HL-60/S4 treated with phorbol 12-myristate 13-acetate at 8.2 ng/mL for 4 days and 3 days (cell line): ENCODE measurements around the gene FGGY.
"Not testable (repeated sequence)": the region's sequence is repeated elsewhere in the genome, so short reads cannot be mapped to it uniquely, and the experiment has no call there.

Source experiments
- in situ Hi-C: fragments of 300-500 bp; cut with MboI; formaldehyde crosslinking; loops from 2 replicates; pipeline ENCODE4 v1.15.0; 2022; ENCODE audit warnings: low sequenced_read_pairs

FGGY gene

DNA sequence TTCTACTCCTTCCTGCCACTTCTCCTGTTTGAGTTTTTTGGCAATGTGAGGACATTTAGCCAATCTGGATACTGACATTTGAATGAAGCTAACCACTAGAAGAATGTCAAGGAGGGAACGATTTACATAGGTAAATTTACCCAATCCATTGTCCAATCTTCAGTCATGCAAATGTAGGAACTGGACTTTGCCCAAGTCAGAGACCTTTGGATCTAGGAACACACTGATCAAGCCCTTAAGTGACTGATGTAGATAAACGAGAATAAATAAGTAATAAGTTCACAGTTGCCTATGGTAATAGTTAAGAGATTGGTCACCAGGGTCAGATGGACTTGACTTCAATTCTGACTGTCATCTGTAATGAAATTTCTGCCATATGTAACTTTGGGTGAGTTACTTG is 177.6 kb downstream of the FGGY start:
- in situ Hi-C loops = no loop called here

- in situ Hi-C loops = no loop called here
Measured at GRCh38 chr1:59475737-59476136, 178.8 kb downstream of the FGGY start.

- in situ Hi-C loops = no loop called here
Measured at GRCh38 chr1:59477286-59477685, 180.4 kb downstream of the FGGY start.

DNA sequence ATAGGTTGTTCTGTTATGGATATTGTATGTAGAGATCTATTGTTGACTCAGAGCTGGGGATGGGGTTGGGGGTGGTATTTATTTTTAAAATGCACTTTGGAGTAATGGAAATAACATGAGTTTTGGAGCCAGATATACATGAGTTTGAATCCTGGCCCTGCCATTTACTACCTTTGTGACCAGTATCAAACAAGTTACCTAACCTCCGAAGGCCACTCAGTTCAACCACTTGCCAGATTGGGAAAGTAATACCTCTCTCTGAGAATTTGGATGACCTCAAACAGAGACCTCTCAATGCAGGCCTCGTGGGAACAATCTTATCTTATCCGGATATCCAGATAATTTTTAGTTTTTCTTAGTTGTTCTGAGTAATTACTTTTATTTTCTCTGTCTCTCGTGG is 181.0 kb downstream of the FGGY start:
- in situ Hi-C loops = no loop called here

GRCh38 chr1:59478822-59479221 is 181.9 kb downstream of the FGGY start:
- in situ Hi-C loops = no loop called here

GRCh38 chr1:59480188-59480888 is 183.4 kb downstream of the FGGY start:
- in situ Hi-C loops = no loop called here

GRCh38 chr1:59481881-59482505 is 185.1 kb downstream of the FGGY start:
- in situ Hi-C loops = no loop called here

DNA sequence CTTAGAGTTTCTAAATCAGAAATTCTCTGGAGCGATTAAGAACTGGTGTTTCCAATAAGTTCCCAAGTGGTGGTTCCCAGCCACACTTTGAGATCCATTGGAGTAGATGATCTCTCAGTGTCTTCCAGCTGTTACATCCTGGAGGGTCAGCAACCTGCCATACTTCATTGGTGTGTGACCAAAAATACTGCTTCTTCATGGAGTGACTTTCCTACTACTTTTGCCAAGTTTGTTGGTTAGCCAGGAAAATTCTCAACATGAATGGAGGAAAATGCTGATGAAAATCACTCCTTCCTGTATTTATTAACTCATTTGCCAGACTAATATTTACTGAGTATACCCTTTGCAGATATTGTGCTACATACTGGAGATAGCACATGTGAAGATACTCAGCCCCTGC is 186.1 kb downstream of the FGGY start:
- in situ Hi-C loops = no loop called here

- in situ Hi-C loops = no loop called here
Measured at GRCh38 chr1:59484096-59484495, 187.2 kb downstream of the FGGY start.

- in situ Hi-C loops = no loop called here
Measured at GRCh38 chr1:59485171-59485570, 188.3 kb downstream of the FGGY start.

- in situ Hi-C loops = no loop called here
Measured at GRCh38 chr1:59485949-59486348, 189.1 kb downstream of the FGGY start.

DNA sequence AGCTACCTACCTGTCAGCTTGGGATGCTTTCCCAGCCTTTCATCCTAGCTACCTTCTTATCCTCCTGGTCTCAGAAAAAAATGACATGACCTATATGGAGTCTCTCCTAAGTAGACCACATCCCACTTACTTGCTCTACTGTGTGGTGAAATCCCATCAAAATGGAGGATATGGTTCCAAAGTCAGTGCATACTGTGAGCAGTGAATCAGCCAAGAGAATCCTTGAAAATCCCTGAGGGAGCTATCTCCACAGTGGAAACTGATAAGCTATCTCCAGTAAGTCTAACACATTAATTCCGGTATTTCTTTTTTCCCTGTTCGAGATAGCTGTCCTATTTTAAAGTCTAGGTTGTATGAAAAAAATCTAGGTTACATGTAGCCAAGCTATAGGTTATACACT is 189.7 kb downstream of the FGGY start:
- in situ Hi-C loops = no loop called here

- in situ Hi-C loops = no loop called here
Measured at GRCh38 chr1:59487335-59488031, 190.6 kb downstream of the FGGY start.

GRCh38 chr1:59492500-59492899 is 195.6 kb downstream of the FGGY start:
- in situ Hi-C loops = no loop called here

- in situ Hi-C loops = no loop called here
Measured at GRCh38 chr1:59494145-59494833, 197.4 kb downstream of the FGGY start.

- in situ Hi-C loops = not testable (repeated sequence)
Measured at GRCh38 chr1:59496156-59496555, 199.3 kb downstream of the FGGY start.

DNA sequence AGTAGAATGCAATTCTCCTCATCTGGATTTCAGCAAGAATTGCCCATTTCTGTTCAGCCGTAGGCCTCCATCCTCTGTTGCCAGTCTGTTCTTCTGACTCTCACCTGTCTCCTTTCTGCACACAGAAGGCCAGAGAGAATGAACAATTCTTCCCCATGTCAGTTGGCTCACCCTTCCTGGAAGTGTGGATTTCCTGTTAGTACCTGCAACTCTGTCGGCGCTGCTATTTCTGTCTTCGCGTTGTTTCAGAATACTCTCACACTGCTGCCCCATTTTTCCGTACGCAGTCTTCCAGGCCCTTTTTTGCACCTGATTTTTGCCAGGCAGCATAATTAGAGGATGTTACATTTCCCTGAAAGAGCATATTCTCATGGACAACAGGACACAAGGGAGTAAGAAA is 200.7 kb downstream of the FGGY start:
- in situ Hi-C loops = no loop called here

DNA sequence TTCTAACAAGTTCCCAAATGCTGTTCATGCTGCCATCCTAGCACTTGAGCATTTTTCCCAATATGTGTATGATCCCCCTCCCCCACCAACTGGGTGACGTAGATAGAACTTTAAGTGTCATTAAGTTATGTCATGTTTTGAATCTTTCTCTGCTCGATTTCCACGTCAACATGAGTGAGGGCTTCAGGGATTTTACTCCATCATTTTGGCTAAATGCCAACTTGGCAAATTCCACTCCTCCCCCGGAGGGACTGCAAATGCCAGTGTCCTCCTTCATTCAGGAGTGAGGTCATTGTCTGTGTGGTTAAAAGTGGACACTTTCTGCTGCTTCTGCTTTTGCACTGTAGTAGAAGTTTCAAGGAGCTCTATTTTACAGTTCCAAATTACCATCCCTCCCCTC is 201.7 kb downstream of the FGGY start:
- in situ Hi-C loops = no loop called here

- in situ Hi-C loops = no loop called here
Measured at GRCh38 chr1:59499273-59499942, 202.5 kb downstream of the FGGY start.

GRCh38 chr1:59499943-59500569 is 203.2 kb downstream of the FGGY start:
- in situ Hi-C loops = no loop called here
